GM12878 (cell line): ENCODE results near the gene CMTM5. TPM values are rescaled to one million over a fixed set of nuclear protein-coding genes. Genes with fewer than 3 reads are reported as not detected.

Experiments
- ATAC-seq: fragments of 200-7000 bp; cut with Tn5 transposase; 3 replicates; pipeline ENCODE4 v1.9.1; 2020; ENCODE audit warnings: mild to moderate bottlenecking, moderate library complexity
- BruUV-seq: library from RNA; stranded (reverse); fragments of 400-500 nt; replicated peaks from 2 replicates; lab custom pipeline; 2021; lab: Mats Ljungman, UMichigan
- CTCF ChIA-PET: fragments of 300-600 bp; sonication (Branson Sonifier 250); formaldehyde crosslinking; extraction: SDS; loops from one replicate; lab custom pipeline; 2021; ENCODE audit warnings: inconsistent platforms; lab: Yijun Ruan, JAX
- POLR2A ChIA-PET: fragments of 350-600 bp; formaldehyde crosslinking; extraction: SDS; loops from one replicate; lab custom pipeline; 2021; ENCODE audit warnings: inconsistent platforms; lab: Charles Lee
- RAD21 ChIA-PET: fragments of 300-600 bp; sonication (Branson Sonifier 250); formaldehyde crosslinking; loops from one replicate; lab custom pipeline; 2023; ENCODE audit warnings: antibody characterized with exemption; ENCODE audit not compliant: unreplicated experiment; lab: Charles Lee
- SMC1A ChIA-PET: fragments of 300-600 bp; sonication (Branson Sonifier 250); formaldehyde crosslinking; loops from one replicate; lab custom pipeline; 2023; ENCODE audit not compliant: unreplicated experiment, uncharacterized antibody; lab: Charles Lee
- DNase-seq: peaks from one replicate; pipeline ENCODE4 v3.0.0-alpha.2; 2011; ENCODE audit warnings: low read depth, low spot score
- FAIRE-seq: peaks from 3 replicates; lab custom pipeline; 2011; peaks lifted over from hg19 to GRCh38; lab: Jason Lieb, UNC
- H2AFZ ChIP-seq: 2 replicates; pipeline ENCODE4 v1.6.0; 2011; ENCODE audit warnings: low read depth, low read length, control low read depth; ENCODE audit not compliant: control insufficient read depth
- H3K27ac ChIP-seq: 2 replicates; pipeline ENCODE4 v1.5.1; 2011; ENCODE audit warnings: control low read depth; ENCODE audit not compliant: control insufficient read depth, insufficient read depth
- H3K27me3 ChIP-seq, 2 experiments: replicated peaks in 1 of 2; 2 replicates each; pipeline versions ENCODE4 v1.6.0 to v1.6.1; 2011; ENCODE audit warnings: low read length in 1 of 2; ENCODE audit not compliant: control insufficient read depth in 2 of 2, insufficient read depth in 2 of 2
- H3K36me3 ChIP-seq, 2 experiments: 2 replicates each; pipeline ENCODE4 v1.5.1; 2011; ENCODE audit warnings: low read length in 1 of 2; ENCODE audit not compliant: control insufficient read depth in 2 of 2, insufficient read depth in 2 of 2
- H3K4me1 ChIP-seq: 2 replicates; pipeline ENCODE4 v1.6.1; 2011; ENCODE audit warnings: mild to moderate bottlenecking, low read length, moderate library complexity, mixed read lengths; ENCODE audit not compliant: control insufficient read depth, insufficient read depth
- H3K4me2 ChIP-seq: 2 replicates; pipeline ENCODE4 v1.6.0; 2011; ENCODE audit warnings: control low read depth; ENCODE audit not compliant: control insufficient read depth, insufficient read depth
- H3K4me3 ChIP-seq: fragments of 200-600 bp; sonication (generic); 2 replicates; pipeline ENCODE4 v1.5.1; 2016
- H3K79me2 ChIP-seq: 2 replicates; pipeline ENCODE4 v1.6.0; 2011; ENCODE audit warnings: low read length; ENCODE audit not compliant: control insufficient read depth, insufficient read depth
- H3K9ac ChIP-seq: 2 replicates; pipeline ENCODE4 v1.8.0; 2011; ENCODE audit warnings: low read length, control low read depth, mixed read lengths; ENCODE audit not compliant: control insufficient read depth, insufficient read depth
- H3K9me3 ChIP-seq: replicated peaks from 3 replicates; pipeline ENCODE4 v1.5.1; 2011; ENCODE audit warnings: mild to moderate bottlenecking, low read length; ENCODE audit not compliant: control insufficient read depth, insufficient read depth
- H4K20me1 ChIP-seq: 2 replicates; pipeline ENCODE4 v1.6.0; 2011; ENCODE audit not compliant: control insufficient read depth, insufficient read depth
- CTCF ChIP-seq, 3 experiments: IDR thresholded peaks in 2 of 3; conservative IDR thresholded peaks in 1 of 3; 2 replicates each; pipeline ENCODE4 v1.5.1; 2011; ENCODE audit warnings: low read depth in 3 of 3, low read length in 3 of 3, mild to moderate bottlenecking in 3 of 3, control low read depth in 2 of 3, moderate library complexity in 2 of 3, inconsistent platforms in 1 of 3, mixed read lengths in 1 of 3; ENCODE audit not compliant: control insufficient read depth in 2 of 3, insufficient read depth in 1 of 3; ENCODE audit errors: extremely low read depth in 1 of 3
- EP300 ChIP-seq, 2 experiments: fragments of 150-350 bp in 1 of 2; IDR thresholded peaks; 2 replicates each; pipeline ENCODE4 v1.6.1; 2011 to 2012; ENCODE audit warnings: low read depth in 2 of 2, low read length in 2 of 2, borderline replicate concordance in 1 of 2, improper control_type of control experiment in 1 of 2, inconsistent platforms in 1 of 2; ENCODE audit not compliant: control insufficient read depth in 1 of 2
- JUND ChIP-seq: IDR thresholded peaks from 2 replicates; pipeline ENCODE4 v1.6.1; 2012; ENCODE audit warnings: low read depth, mild to moderate bottlenecking, low read length, improper control_type of control experiment, moderate library complexity
- NFXL1 ChIP-seq: fragments of 450-650 bp; IDR thresholded peaks from 2 replicates; pipeline ENCODE4 v1.6.1; 2017; ENCODE audit warnings: antibody characterized with exemption, mild to moderate bottlenecking, borderline replicate concordance
- YY1 ChIP-seq: IDR thresholded peaks from 2 replicates; pipeline ENCODE4 v1.6.1; 2011; ENCODE audit warnings: low read depth, mild to moderate bottlenecking, low read length
- WGBS: methylation state at CpG from one replicate; pipeline ENCODE4 v1.1.6; 2016; ENCODE audit warnings: low lambda C conversion rate; ENCODE audit not compliant: insufficient replicate concordance, insufficient coverage; ENCODE audit errors: missing lambda C conversion rate; 5-methylcytosine and 5-hydroxymethylcytosine counted together
- in situ Hi-C: fragments of 300-500 bp; cut with MboI; formaldehyde crosslinking; loops from 9 replicates; pipeline ENCODE4 v1.14.3; 2018; ENCODE audit warnings: mixed read lengths
- intact Hi-C: fragments of 100-400 bp; cut with micrococcal nuclease; formaldehyde crosslinking; loops from one replicate; pipeline ENCODE4 v1.14.2; 2022; ENCODE audit not compliant: unreplicated experiment
- polyA plus RNA-seq, 11 experiments: library from polyadenylated mRNA; depleted of rRNA in 4 of 11; unstranded in 6 of 11; stranded (reverse) in 5 of 11; fragments of >200 nt; fragmentation: Nextera tagmentation in 4 of 11; fragmentation: Illumina TruSeq in 1 of 11; extraction: Ambion mirVana in 4 of 11; extraction: Trizol in 1 of 11; gene quantifications; 1 replicate in 1 of 11; 2 replicates in 10 of 11; pipeline versions ENCODE4 v1.2.1 to v1.2.3, GENCODE V29; 2011 to 2016; ENCODE audit warnings: inconsistent platforms in 2 of 11, missing spikeins in 2 of 11, low read depth in 1 of 11
- total RNA-seq, 4 experiments: library from RNA; depleted of rRNA in 3 of 4; stranded (reverse); fragments of >200 nt in 3 of 4; fragmentation: Illumina TruSeq in 1 of 4; extraction: Trizol in 1 of 4; gene quantifications; 2 replicates each; pipeline versions ENCODE4 v1.2.1 to v1.2.3, GENCODE V29; 2013 to 2021
- TF ChIP-seq, protein P1 (sequence below): IDR thresholded peaks from 2 replicates; pipeline ENCODE4 v1.6.1; 2012; ENCODE audit warnings: low read length, inconsistent platforms
- TF ChIP-seq, protein P2 (sequence below): IDR thresholded peaks from 2 replicates; pipeline ENCODE4 v1.6.1; 2011; ENCODE audit warnings: mild to moderate bottlenecking, low read depth, low read length, moderate library complexity; ENCODE audit not compliant: insufficient replicate concordance

CMTM5 gene
- total and polyA plus RNA-seq, 10 of the 15 experiments (the other 5 are each of a cell fraction or from before 2014, with no cell fraction given), result not detected

GRCh38 chr14:23349156-23349845 is 27.5 kb upstream of the CMTM5 start:
- in situ Hi-C loops (no loop called here), intact Hi-C loops (no loop called here)
- Histone ChIP-seq H3K79me2 (no peaks in the 10 kb centered on the region), H3K27me3 (peaks cover 7 to 9% of the 10 kb centered on the region in 2 experiments), H3K9ac (no peak overlapping the region), H3K27ac (no peak overlapping the region), H3K4me3 (no peak overlapping the region), H3K4me2 (no peak overlapping the region), H4K20me1 (no peaks in the 10 kb centered on the region), H3K4me1 (no peaks in the 10 kb centered on the region), H3K36me3 (no peaks in the 10 kb centered on the region), H2AFZ (no peak overlapping the region), H3K9me3 (no peaks in the 10 kb centered on the region)
- FAIRE-seq (no peak), ATAC-seq (no peak), DNase-seq (no peak)
- BruUV-seq, result no TSS peak
- RAD21 ChIA-PET, result no interaction called here
- WGBS, result 39% methylated on average over 8 of the region's 8 CpGs
- SMC1A ChIA-PET, result no interaction called here
- TF ChIP-seq, protein P1, sequence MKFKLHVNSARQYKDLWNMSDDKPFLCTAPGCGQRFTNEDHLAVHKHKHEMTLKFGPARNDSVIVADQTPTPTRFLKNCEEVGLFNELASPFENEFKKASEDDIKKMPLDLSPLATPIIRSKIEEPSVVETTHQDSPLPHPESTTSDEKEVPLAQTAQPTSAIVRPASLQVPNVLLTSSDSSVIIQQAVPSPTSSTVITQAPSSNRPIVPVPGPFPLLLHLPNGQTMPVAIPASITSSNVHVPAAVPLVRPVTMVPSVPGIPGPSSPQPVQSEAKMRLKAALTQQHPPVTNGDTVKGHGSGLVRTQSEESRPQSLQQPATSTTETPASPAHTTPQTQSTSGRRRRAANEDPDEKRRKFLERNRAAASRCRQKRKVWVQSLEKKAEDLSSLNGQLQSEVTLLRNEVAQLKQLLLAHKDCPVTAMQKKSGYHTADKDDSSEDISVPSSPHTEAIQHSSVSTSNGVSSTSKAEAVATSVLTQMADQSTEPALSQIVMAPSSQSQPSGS, result no peak
- TF ChIP-seq CTCF (IDR thresholded peaks at IDR 0.05 in 2 of 3, conservative IDR thresholded peaks at IDR 0.05 in 1 of 3; ENCODE audit: control insufficient read depth in 2 of 3, extremely low read depth in 1 of 3, insufficient read depth in 1 of 3, low read depth in 3 of 3, low read length in 3 of 3) (no peak), YY1 (no peak), JUND (no peak), EP300 (IDR thresholded peaks at IDR 0.05; ENCODE audit: borderline replicate concordance in 1 of 2, control insufficient read depth in 1 of 2, low read depth in 2 of 2, low read length in 2 of 2) (no peak), NFXL1 (no peak)
- TF ChIP-seq, protein P2, sequence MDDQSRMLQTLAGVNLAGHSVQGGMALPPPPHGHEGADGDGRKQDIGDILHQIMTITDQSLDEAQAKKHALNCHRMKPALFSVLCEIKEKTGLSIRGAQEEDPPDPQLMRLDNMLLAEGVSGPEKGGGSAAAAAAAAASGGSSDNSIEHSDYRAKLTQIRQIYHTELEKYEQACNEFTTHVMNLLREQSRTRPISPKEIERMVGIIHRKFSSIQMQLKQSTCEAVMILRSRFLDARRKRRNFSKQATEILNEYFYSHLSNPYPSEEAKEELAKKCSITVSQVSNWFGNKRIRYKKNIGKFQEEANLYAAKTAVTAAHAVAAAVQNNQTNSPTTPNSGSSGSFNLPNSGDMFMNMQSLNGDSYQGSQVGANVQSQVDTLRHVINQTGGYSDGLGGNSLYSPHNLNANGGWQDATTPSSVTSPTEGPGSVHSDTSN, result no peak
- POLR2A ChIA-PET, result no interaction called here
- CTCF ChIA-PET, result no interaction called here
